ENCODE results near the gene NR3C1. TPM values are rescaled to one million over a fixed set of nuclear protein-coding genes. Genes with fewer than 3 reads are reported as not detected.

NR3C1 gene
- total and polyA plus RNA-seq, 2 of the 13 experiments (the other 11 are each of a cell fraction or from before 2014, with no cell fraction given) = 10.0 to 24.3 TPM

DNA sequence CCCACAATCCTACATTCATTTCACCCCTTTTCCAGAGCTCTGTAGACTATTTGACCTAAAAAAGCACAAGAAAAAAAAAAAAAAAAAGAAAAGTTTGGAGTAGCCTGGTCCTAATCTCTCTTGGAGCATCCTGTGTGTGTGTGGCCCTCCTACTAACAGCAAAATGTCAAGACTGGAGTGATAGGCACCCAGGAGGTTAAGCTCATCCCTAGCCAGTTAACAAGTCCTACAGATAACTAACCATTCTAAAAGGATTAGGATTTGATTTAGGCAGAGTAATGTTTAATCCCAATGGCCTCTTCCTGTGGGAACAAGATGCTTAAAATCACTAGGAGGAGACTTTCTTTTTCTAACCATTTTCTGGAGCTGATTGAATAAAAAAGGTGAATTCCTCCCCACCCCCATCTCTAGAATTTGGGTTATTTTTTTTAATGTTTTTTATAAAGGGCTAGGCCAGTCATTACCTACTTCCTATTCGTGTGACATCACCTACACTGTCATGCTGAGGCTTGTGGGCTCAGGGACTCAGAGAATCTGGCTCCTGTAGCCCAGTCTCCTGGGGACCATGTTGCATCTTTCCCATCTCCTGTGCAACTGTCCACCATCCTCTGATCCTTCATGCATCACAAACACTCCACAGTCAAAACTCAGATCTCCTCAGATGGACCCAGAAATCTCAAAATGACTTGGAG is 43.2 kb upstream of the NR3C1 start (continued):
- no peak for TF ChIP-seq CREM (IDR thresholded peaks at IDR 0.05)
- TF ChIP-seq CREM (CRISPR knock-in tag; IDR thresholded peaks at IDR 0.05) = no peak

DNA sequence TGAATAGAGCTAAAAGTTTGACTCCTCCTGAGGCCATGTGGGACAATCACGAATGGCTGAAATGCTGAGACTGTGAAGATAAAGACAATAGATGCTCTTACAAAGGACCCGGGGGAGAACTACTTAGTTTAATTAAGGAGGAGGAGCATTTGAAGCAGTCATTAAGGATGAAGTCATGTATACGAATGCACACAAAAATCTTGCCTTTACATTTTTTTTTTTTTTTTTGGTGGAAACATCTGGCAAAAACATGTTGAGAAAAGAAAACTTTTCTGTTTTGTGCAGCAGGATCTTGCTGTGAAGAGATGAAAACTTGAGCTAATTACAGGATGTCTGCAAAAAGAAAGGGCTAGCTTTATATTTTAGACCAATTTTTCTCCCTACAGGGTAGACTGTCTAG is 42.3 kb upstream of the NR3C1 start:
- BruUV-seq (replicated peaks) = no TSS peak
- Histone ChIP-seq H3K79me2 (ENCODE audit: insufficient read depth, low read length) (no peaks in the 10 kb centered on the region), H3K9ac (ENCODE audit: insufficient read depth, low read depth, low read length) (no peak overlapping the region), H3K9me3 (ENCODE audit: low read length) (no peaks in the 10 kb centered on the region), H4K20me1 (ENCODE audit: insufficient read depth, low read length) (no peaks in the 10 kb centered on the region), H3K4me3 (replicated peaks in 1 of 3; ENCODE audit: insufficient read depth in 1 of 3, low read depth in 2 of 3, low read length in 3 of 3) (no peak overlapping the region), H3K4me2 (ENCODE audit: low read depth, low read length) (no peak overlapping the region), H3K4me1 (ENCODE audit: insufficient read depth, low read length) (no peaks in the 10 kb centered on the region), H2AFZ (ENCODE audit: low read length) (no peak overlapping the region), H3K27ac (ENCODE audit: extremely low read length, insufficient read depth, low read length) (no peak overlapping the region), H3K36me3 (replicated peaks in 1 of 2; ENCODE audit: control insufficient read depth in 1 of 2, insufficient read depth in 2 of 2, low read length in 2 of 2) (no peaks in the 10 kb centered on the region), H3K27me3 (ENCODE audit: control insufficient read depth in 1 of 2, insufficient read depth in 2 of 2, low read length in 2 of 2) (no peaks in the 10 kb centered on the region; a peak in 2 of 5 replicates)
- CTCF ChIA-PET (ENCODE audit: low intra/inter-chr PET ratio, low total read pairs) = no interaction called here
- ATAC-seq (no peak), DNase-seq (ENCODE audit: low spot score) (no peak), FAIRE-seq (no peak)
- TF ChIP-seq, protein P1, sequence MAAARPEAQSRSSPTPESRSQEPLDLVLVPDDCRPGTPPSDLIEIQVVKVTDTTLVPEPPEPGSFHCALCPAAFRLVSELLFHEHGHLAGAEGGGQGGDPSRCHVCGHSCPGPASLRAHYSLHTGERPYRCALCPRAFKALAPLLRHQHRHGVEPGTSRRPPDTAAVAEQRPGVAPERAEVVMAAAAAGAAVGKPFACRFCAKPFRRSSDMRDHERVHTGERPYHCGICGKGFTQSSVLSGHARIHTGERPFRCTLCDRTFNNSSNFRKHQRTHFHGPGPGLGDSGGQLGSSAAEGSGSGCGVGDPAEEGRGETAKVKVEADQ (CRISPR knock-in tag; IDR thresholded peaks at IDR 0.05; ENCODE audit: borderline replicate concordance) = no peak
- TF ChIP-seq FOXA3 (CRISPR knock-in tag; IDR thresholded peaks at IDR 0.05) = no peak
- no peak for TF ChIP-seq NCOR1 (IDR thresholded peaks at IDR 0.05; ENCODE audit: borderline replicate concordance, low read length)
- no peak for TF ChIP-seq ZNF296 (CRISPR knock-in tag; conservative IDR thresholded peaks at IDR 0.05)
- no peak for TF ChIP-seq EP300 (IDR thresholded peaks at IDR 0.05; ENCODE audit: low read depth in 2 of 2, low read length in 2 of 2)
- no peak for TF ChIP-seq EP300 (CRISPR knock-in tag; IDR thresholded peaks at IDR 0.05; ENCODE audit: borderline replicate concordance)
- TF ChIP-seq ZFAT (CRISPR knock-in tag; conservative IDR thresholded peaks at IDR 0.05) = no peak
- TF ChIP-seq, protein P2, sequence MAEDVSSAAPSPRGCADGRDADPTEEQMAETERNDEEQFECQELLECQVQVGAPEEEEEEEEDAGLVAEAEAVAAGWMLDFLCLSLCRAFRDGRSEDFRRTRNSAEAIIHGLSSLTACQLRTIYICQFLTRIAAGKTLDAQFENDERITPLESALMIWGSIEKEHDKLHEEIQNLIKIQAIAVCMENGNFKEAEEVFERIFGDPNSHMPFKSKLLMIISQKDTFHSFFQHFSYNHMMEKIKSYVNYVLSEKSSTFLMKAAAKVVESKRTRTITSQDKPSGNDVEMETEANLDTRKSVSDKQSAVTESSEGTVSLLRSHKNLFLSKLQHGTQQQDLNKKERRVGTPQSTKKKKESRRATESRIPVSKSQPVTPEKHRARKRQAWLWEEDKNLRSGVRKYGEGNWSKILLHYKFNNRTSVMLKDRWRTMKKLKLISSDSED (CRISPR knock-in tag; IDR thresholded peaks at IDR 0.05) = no peak
- no peak for TF ChIP-seq SRY (CRISPR knock-in tag; IDR thresholded peaks at IDR 0.05)
- TF ChIP-seq, protein P3, sequence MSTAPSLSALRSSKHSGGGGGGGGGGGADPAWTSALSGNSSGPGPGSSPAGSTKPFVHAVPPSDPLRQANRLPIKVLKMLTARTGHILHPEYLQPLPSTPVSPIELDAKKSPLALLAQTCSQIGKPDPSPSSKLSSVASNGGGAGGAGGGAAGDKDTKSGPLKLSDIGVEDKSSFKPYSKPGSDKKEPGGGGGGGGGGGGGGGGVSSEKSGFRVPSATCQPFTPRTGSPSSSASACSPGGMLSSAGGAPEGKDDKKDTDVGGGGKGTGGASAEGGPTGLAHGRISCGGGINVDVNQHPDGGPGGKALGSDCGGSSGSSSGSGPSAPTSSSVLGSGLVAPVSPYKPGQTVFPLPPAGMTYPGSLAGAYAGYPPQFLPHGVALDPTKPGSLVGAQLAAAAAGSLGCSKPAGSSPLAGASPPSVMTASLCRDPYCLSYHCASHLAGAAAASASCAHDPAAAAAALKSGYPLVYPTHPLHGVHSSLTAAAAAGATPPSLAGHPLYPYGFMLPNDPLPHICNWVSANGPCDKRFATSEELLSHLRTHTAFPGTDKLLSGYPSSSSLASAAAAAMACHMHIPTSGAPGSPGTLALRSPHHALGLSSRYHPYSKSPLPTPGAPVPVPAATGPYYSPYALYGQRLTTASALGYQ (CRISPR knock-in tag; IDR thresholded peaks at IDR 0.05) = no peak
- no peak for TF ChIP-seq DNMT3B (CRISPR knock-in tag; conservative IDR thresholded peaks at IDR 0.05)
- TF ChIP-seq ADNP (CRISPR knock-in tag; IDR thresholded peaks at IDR 0.05) = no peak
- no peak for TF ChIP-seq HIVEP1 (CRISPR knock-in tag; IDR thresholded peaks at IDR 0.05)
- in situ Hi-C loops (cut with HindIII; ENCODE audit: extremely low pct_ligation_motif_present, low pct_unique_long_range_greater_than_20kb) = loop anchor here (25.0 kb wide), 1 partner anchor 367 kb away; the partner anchor contains the start of gene HMHB1
- intact Hi-C loops (cut with micrococcal nuclease; ENCODE audit: unreplicated experiment) = no loop called here
- POLR2A ChIA-PET = no interaction called here
- 10% methylated on average over 3 of the region's 3 CpGs for whole genome bisulfite sequencing (ENCODE audit: low lambda C conversion rate)

Measured in HepG2 (cell line).